HG03095 (cell line): Measurements from ENCODE around the gene TMEM135.
"Not testable (repeated sequence)": the region's sequence is repeated elsewhere in the genome, so short reads cannot be mapped to it uniquely, and the experiment has no call there.

Experiments
- ATAC-seq: cut with Tn5 transposase; IDR thresholded peaks from one replicate; pipeline ENCODE4 v1.9.1; 2021; ENCODE audit warnings: moderate library complexity; ENCODE audit not compliant: unreplicated experiment

The TMEM135 gene

GRCh38 chr11:87076260-87076783 is 38.6 kb downstream of the TMEM135 start:
- ATAC-seq, result no peak

GRCh38 chr11:87076874-87077429 is 39.2 kb downstream of the TMEM135 start:
- no peak for ATAC-seq

DNA sequence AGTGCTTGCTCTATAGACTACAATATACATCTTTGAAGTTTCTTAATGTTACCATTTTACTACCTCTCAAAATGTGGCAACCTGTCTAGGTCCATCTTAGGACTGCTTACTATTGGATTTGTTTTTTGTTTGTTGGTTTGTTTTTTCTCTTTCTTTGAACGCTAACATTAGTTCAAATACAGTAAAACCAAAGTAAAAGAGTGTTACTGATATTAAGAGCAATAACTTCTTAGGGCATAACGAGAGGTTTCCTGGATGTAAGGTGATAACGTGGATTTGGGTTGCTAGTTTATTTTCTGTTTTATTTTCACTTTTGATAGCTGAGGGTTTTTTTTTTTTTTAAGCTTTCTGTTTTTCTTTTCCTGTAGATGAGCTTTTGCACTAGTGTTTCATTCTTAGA is 43.6 kb downstream of the TMEM135 start:
- peak; percentile 69 for ATAC-seq

- no peak for ATAC-seq
Measured at GRCh38 chr11:87082590-87082989, 44.9 kb downstream of the TMEM135 start.

- no peak for ATAC-seq
Measured at GRCh38 chr11:87083029-87083428, 45.3 kb downstream of the TMEM135 start.

DNA sequence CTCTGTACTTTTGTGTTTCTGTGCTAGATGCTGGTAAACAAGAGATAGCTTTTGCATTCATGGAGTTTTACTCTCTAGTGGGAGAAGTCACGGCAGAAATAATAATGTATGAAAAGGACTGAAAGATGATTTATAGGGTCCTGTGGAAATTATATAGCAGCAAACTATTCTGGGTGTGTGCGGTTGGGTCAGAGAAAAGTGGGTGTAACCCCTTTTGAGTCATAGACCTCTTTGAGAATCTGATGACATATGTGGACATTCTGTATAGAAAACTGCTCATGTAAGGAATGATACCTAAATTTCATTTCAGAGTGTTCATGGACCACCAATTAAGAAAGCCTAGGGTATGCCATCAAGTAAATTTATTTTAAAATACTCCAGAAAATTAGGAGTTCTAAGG is 54.4 kb downstream of the TMEM135 start:
- no peak for ATAC-seq

DNA sequence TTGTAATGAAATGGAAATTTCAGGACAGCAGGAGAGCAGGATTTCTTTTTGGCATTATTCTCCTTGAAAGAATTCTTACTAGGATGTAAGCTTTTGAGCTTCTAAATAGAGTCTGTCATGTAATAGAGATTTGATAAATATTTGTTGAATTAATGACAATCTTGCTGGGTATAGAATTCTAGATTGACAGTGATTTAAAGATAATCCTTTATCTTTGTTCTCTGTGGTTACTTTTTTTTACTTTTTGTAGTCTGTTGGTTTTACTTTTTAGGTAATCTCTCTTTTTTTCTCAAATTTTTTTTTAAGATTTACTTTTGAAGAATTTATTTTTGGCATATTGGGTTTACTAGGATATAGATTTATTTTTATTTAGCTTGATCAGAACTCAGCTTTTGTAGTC is 54.8 kb downstream of the TMEM135 start:
- no peak for ATAC-seq

GRCh38 chr11:87097582-87097981 is 59.8 kb downstream of the TMEM135 start:
- ATAC-seq, result peak; percentile 98

GRCh38 chr11:87101956-87102580 is 64.3 kb downstream of the TMEM135 start:
- ATAC-seq, result no peak

- ATAC-seq, result not testable (repeated sequence)
Measured at GRCh38 chr11:87105826-87106225, 68.1 kb downstream of the TMEM135 start.

- not testable (repeated sequence) for ATAC-seq
Measured at GRCh38 chr11:87107379-87107778, 69.6 kb downstream of the TMEM135 start.

- ATAC-seq, result no peak
Measured at GRCh38 chr11:87110443-87111131, 72.9 kb downstream of the TMEM135 start.

DNA sequence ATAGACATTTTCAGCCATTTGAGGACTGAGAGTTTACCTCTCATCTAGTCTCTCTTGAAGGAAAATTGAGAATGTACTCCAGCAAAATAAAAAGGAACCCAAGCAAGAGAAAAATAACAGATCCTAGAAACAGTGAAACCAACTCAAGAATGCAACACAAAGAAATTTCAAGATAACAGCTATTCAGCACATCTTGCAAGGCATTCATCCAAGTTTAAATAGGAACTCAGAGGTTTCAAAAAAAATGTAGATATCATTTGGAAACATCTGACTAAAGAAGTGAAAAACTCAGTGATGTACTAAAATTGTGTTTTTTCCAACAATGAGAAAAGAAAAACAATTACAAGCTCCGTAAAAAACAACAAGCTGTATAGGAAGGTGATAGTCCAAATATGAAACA is 76.4 kb downstream of the TMEM135 start:
- no peak for ATAC-seq

GRCh38 chr11:87116185-87116584 is 78.5 kb downstream of the TMEM135 start:
- ATAC-seq, result no peak

- ATAC-seq, result no peak
Measured at GRCh38 chr11:87120937-87121336, 83.2 kb downstream of the TMEM135 start.

- no peak for ATAC-seq
Measured at GRCh38 chr11:87122852-87123251, 85.1 kb downstream of the TMEM135 start.

DNA sequence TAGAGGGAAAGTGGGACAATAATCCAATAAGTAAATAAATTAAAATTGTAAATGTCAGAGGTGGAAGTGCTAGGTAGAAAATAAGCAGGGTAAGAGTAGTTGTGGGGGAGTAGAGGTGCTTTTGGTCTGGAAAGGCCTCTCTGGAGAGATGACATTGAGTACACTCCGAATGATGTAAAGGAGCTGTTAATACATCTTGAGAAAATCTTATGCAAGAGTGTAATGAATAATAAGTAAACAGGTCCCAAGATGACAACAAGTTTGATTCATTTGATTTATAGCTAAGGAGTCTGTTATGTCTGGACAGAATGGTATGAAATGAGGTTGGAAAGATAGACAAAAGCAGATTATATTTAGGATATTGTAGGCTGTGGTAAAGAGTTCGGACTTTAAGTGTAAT is 87.5 kb downstream of the TMEM135 start:
- no peak for ATAC-seq

DNA sequence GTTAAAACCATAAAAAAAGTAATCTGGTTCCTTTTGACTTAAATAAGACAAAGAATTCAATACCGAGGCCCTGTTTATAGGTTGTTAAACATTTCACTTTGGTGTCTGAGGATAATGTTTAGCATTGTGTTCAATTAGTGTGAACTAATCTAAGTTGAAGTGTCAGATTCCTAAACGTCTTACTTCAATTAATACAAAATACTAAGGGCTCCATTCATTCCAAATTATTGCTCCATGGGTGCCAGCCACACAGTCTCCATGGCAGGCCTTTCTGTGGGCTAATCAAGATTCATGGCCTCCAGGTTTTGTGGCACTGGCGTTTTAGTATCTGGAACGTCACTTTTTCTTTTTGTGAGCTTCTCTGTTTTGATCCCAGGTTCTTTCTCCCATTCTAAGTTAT is 89.4 kb downstream of the TMEM135 start:
- no peak for ATAC-seq

GRCh38 chr11:87128372-87128771 is 90.6 kb downstream of the TMEM135 start:
- no peak for ATAC-seq

DNA sequence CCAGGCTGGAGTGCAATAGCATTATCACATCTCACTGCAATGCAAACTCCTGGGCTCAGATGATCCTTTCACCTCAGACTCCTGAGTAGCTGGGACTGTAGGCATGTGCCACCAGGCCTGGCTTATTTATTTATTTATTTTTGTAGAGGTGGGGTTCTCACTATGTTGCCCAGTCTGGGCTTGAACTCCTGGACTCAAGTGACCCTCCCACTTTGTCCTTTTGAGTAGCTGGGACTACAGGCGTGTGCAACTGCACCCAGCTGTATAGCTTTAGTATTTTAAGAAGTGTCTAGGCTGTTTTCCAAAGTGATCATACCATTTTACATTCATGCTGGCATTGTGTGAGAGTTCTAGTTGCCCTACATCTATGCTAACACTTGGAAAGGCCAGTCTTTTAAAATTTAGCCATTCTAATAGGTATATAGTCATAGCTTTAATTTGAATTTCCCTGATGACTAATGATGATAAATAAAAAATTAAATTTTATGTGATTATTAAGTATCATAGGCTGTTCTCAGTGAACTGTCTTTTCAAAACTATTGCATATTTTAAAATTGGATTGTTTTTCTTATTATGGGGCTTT is 96.9 kb downstream of the TMEM135 start:
- no peak for ATAC-seq

DNA sequence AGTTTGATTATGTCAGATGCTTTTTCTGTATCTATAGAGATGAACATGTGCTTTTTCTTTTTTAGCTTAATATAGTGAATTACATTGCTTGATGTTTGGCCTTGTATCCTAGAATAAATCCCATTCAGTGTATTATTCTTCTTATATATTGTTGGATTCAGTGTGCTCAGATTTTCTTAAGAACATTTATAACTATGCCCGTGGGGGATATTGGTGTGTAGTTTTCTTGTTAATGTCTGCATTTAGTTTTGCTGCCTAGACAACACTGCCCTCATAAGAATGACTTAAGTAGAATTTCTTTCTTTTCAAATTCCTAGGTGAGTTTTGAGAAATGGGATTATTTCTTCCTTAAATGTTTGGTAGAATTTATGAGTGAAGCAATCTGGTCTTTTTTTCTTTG is 98.5 kb downstream of the TMEM135 start:
- ATAC-seq, result no peak

- ATAC-seq, result no peak
Measured at GRCh38 chr11:87137711-87138110, 100.0 kb downstream of the TMEM135 start.
